Activated CD8-positive, alpha-beta memory T cell treated with anti-CD3 and anti-CD28 coated beads, Interleukin-2, amount 50 U/mL, for 24 hours (primary cell): ENCODE data around the gene SASH1.

Experiments used
- DNase-seq: peaks from one replicate; pipeline ENCODE4 v3.0.0-alpha.2; 2020; ENCODE audit errors: extremely low read depth

SASH1 gene

DNA sequence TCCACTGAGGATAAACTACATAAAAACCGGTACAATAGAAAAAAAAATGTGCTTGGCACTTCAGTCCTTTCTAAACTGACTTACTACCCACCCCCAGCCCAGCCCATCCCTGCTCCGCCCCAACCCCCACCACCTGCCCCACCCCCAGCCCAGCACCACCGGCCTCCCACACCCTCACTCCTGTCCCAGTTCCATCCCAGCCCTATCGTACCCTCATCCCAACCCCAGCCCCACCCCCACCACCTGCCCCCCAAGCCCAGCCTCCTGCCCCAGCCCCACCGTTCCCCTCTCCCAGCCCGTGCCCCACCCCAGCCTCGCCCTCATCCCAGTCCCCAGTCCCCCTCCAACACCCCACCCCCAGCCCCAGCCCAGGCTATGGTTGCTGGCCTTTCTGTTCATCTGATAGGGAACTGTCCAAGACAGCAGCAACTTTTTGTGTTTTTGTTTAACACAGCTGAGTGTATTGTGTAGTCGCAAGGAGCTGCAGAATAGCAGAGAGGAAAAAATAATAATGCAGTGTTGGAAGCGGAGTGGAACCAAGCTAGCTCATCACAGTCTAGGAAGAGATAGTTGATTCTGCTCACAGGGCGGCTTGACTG is 61.9 kb downstream of the SASH1 start:
- no peak for DNase-seq

DNA sequence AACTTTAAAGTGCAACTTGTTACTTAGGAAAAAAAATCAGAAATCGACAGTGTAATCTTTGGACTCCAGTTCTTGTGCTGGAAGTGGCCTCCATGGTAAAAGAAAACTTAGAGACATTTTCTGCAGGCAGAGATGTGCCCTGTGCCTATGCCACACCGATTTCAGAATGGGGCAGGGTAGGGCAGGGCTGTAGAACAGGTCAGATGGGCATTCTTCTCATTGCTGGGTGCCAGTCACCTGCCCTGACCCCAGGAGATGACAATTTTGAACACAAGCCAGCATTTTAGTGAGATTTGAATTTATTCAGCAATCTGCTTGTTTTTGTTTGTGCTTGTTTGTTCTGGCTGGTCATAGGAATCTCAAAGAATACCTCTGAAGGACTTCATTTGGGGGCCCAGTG is 63.3 kb downstream of the SASH1 start:
- DNase-seq: no peak

DNA sequence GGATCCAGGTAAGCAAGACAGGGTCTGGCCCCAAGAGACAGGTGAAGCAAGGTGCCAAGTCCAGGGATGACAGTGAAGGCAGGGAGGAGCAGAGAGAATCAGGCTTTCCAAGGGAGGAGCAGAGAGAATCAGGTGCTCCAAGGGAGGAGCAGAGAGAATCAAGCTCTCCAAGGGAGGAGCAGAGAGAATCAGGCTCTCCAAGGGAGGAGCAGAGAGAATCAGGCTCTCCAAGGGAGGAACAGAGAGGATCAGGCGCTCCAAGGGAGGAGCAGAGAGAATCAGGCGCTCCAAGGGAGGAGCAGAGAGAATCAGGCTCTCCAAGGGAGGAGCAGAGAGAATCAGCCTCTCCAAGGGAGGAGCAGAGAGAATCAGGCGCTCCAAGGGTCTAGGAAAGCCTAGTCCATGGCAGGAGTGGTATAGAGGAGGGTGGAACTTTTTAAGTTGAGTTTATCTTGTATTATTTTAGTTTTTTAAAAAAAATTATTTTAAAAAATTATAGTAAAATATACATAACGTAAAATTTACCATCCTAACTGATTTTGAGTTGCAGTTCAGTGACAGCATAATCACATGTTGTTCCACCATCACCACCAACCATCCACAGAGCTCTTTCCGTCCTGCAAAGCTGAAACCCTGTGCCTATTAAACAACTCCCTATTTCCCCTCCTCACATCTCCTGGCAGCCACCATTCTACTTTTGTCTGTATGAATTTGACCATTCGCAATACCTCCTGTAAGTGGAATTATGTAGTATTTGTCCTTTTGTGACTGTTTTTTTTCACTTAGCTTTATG is 64.1 kb downstream of the SASH1 start:
- no peak for DNase-seq

DNA sequence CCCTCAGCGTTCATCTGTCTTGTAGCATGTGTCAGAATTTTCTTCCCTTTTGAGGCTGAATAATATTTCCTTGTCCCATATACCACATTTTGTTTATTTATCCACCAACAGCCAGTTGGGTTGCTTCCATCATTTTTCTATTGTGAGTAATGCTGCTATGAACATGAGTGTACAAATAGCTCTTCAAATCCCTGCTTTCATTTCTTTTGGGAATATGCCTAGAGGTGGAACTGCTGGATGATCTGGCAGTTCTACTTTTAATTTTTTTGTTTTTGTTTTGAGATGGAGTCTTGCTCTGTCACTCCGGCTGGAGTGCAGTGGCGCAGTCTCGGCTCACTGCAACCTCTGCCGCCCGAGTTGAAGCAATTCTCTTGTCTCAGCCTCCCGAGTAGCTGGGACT is 64.7 kb downstream of the SASH1 start:
- DNase-seq: no peak

DNA sequence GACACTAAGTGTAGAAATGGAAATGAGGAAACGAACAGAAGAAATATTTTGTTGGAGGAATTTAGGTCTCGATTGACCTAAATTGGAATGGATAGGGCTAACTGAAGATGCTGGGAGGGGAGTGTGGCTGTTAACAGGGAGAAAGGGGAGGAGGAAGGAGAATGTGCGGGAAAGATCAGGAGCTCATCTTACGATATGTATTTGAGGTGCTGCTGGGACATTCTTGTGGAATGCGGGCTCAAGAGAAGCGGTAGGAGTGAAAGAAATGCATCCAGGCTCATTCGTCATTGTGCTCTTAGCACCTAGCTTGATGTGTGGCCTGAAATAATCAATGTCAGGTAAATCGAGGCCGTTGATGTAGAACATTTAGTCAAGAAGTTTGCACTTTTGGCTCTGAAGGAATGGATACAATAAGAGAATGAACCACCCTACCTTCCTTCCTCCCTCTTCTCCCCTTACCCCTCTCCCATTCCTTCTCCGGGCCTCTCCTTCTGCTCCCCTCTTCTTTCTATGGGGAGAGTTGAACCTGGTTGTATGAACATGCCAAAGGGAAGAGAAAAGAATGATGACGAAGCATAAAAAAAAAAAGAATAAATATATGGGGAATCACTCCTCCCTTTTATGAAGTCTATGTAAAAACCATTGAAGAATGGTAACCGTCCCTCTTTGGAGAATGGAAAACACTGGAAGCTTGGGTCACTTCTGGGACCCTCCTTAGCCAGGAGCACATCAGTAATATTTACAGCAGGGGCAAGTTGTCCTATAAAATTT is 70.9 kb downstream of the SASH1 start:
- no peak for DNase-seq

DNA sequence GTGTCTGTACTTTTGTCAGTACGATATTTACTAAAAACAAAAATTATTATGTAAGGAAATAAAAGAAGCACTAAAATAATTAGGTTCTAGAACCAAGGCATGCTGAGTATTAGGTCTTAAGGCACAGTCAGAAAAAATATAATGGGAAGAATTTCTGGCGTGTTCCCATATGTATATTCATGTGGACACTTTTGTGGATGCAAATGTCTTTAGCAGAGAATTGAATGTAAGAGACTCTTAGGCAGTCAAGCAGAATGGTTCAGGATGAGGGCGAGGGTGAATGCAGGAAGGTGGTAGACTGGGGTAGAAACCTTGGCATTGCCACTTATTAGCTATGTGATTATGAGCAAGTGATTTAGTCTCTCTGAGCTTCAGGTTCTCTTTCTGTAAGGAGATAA is 71.5 kb downstream of the SASH1 start:
- no peak for DNase-seq

DNA sequence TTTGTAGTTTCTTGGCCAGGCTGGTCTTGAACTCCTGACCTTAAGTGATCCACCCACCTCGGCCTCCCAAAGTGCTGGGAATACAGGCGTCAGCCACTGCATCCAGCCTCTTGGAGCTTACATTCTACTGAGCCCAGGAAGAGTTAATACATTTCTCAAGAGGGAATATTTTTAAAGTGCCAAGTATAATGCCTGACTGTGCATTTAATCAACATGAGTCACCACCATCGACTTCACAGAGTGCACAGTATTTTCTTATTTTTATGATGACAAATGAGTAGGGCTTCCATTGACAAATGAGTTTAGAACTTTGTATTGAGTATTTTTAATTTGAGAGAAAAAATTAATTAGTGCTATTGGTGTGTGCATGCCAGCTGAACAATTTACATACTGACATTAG is 72.2 kb downstream of the SASH1 start:
- DNase-seq: no peak

DNA sequence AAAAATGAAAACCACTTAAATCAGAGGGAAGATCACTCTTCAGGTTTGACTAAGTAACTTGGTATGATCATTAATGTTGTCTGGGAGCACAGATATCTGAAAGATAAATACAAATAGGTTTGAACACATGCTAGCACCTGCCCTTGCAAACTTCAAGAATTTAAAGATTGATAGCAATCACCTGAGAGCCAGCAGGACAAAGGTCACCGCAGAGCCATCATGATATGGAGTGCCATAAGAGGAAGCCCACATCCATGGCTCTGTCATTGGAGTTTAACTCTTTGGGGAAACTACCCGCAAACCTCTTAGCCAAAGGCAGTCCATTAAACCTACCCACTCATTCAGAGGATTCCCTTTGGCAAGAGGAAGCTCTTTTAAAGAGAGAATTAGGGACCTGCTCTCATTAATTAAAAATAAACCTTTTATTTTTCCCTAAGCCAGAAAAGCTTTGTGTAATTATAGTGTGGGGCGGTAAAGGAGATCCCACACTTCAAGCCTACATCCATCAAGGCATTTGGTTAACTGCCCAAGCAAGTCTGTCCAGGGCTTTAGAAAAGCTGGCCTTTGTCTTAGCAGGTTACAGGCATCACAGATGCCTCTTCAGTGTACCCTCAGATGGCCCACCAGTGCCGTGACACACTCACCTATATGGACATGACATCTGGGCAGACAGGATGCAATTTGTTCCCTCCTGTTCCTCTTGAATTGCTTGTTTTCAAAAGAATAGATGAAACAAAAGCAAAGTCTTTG is 73.0 kb downstream of the SASH1 start:
- no peak for DNase-seq

DNA sequence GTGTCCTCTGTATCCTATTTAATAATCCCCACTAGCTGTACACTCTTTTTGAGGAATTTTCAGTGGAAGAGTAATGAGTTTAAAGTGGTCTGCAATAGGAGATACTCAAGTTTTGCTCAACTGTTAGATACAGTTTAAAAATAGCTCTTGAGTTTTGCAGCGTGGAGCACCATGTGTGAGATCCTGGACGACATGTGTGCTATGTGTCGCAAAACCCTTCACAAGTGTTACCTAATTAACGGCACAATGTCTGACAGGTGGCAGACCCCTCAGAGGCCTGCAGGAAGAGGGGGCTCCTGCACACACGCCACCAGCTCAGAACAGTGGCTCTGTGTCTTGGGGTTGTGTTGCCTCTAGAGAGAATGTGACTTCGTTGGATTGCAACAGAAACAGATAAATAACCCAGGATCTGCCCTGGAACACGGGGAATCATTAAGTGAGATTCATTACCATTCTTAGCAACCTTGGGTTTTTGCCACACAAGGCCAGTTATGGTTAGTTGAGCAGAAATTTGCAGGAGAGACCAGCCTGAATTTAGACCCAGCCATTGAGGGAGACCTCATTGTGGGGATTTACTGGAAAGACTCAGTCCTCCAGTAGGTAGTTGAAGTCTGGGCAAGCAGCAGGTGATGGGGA is 73.8 kb downstream of the SASH1 start:
- DNase-seq: no peak

DNA sequence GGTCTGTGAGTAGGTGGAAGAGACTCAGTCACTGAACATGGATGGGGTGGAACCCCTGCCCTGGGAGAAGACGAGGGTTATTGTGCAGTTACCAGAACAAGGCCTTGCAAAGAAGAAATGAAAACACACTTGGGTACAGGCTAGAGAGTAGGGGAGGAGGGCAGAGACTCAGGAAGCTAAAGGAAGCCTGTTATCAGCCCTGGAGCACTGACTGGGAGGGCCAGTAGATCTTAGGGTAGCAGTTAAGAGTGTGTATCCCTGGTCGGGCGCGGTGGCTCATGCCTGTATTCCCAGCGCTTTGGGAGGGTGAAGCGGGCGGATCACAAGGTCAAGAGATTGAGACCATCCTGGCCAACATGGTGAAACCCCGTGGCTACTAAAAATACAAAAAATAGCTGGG is 74.4 kb downstream of the SASH1 start:
- DNase-seq: no peak

DNA sequence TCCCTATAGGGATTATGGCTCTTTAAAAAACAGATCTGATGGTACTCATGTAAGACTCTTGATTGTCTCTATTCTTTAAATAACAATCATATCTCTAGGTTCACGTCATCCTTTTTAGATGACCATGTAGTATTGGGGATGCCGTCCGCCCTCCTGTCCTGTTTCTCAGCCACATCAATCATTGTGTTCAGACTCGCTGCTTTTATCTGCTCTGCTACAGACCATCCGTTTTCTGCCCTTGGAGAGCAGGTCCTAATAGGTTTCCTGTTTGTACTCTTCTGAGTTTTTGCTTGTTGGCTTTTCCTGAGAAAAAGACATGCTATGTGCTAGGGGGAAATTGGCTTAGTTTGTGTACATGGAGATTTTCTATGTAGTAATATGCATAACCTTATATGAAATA is 76.8 kb downstream of the SASH1 start:
- no peak for DNase-seq

DNA sequence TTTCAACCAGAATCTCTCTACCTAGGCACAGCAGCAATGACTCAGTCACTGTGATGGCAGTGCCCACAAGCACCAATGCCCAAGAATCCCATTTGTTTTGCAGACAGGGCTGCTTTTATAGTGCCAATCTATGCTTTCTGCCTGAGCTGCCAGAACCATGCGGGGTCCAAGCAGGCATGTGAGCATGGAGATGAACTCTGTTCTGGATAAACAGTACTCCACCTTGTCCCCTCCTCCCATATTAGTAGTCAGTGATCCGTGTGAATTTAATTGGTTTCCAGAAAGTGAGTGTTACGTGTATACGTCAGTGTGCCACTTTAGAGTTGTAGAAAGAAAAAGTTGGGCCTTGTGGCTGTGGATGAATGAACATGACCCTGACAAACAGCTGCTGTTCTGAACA is 79.4 kb downstream of the SASH1 start:
- DNase-seq: no peak

DNA sequence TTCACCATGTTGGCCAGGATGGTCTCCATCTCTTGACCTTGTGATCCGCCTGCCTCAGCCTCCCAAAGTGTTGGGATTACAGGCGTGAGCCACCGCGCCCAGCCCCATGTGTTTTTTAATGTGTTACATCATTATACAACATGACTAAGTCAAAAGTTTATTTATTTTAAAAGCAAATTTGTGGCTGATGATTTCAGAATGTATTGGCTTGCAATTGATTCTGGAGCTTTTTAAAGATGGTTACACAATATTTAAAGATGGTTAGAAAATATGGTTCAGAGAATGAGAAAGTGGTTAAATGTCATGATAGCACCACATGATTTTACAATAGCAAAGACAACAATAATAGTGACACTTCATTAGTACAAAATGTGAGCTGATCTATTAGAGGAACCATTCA is 80.5 kb downstream of the SASH1 start:
- DNase-seq: no peak

DNA sequence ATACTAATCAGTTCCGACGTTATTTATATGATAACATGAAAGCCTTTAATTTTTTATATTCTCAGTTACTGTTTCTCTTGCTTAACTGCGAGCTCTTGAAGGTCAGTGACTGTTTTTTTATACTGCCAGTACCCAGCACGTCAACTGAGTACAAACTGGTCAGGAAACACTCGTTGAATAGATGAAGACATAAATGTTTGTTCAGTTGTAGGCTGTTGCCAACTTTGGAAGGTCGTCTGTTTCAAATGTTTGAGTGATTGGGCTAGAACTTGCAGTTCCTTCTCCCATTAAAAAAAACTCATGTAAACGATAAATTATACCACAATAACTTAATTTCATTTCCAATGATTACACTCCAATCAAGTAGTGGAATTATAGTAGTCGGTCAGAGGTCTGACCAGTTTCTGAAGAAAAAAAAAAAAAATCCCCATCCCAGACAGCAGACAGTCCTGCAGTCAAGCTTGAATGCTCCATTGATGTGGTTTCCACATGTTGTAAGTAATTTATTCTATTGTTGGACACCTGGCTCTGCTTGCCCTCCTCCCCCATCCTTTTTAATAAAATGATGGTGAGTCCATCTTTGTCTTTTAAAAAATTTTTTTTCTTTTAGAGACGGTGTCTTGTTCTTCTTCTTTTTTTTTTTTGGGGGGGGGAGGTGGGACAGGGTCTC is 81.1 kb downstream of the SASH1 start:
- no peak for DNase-seq

DNA sequence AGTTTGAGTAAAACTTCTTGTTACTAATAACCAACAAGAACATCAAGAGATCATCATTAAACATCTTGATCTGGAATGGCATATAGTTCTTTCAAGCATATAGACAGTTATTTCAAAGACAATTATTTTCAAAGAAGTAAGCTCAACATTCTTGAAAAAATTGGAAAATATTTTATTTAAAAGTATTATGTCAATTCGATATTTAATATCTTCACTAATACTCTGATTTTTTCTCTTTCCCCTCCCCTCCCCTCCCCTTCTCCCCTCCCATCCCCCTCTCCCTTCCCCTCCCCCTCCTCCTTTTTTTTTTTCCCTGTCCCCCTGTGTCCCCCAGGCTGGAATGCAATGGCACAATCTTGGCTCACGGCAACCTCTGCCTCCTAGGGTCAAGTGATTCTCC is 82.8 kb downstream of the SASH1 start:
- no peak for DNase-seq

DNA sequence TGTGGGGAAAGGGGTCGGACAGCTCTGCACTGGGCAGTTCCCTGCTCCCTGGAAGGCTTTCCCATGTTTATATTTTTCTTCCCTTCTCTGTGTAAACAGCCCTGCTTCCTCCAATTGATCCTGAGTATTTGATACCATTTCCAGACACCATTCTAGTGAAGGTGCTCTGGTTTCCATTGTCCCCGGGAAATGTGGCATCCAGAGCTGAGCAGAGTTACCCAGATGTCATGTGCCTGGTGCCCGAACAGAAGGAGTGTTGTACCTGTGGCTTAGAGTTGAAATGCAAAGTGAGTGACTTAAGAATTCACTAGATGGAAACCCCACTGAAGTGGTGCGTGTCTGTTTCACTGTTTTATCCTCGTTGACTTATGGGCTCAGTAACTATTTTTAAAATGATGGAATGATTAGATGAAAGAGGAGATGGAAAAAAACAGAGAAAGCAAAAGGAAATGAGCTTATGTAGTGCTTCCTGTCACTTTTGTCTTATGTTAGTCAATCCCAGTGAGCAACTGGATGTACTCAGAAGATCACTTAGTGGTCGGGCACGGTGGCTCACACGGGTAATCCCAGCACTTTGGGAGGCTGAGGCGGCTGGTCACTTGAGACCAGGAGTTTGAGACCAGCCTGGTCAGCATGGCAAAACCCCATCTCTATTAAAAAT is 83.8 kb downstream of the SASH1 start:
- DNase-seq: no peak

DNA sequence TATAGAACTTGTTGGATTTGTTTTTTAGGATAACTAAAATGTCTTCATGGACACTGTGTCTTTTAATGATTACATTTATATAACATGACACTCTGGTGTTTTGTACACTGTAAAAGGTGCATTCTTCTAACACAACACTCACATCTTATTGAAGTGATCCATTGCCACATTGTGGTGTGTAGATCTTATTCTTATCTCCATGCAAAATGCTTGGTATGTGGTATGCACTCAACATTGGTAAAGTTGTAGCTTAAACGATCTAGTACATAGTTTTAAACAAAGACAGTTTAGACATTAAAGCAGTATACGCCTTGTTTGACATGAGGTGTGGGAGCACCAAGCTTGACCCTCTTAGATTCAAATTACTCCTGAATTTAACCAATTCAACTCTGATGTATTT is 84.7 kb downstream of the SASH1 start:
- no peak for DNase-seq

DNA sequence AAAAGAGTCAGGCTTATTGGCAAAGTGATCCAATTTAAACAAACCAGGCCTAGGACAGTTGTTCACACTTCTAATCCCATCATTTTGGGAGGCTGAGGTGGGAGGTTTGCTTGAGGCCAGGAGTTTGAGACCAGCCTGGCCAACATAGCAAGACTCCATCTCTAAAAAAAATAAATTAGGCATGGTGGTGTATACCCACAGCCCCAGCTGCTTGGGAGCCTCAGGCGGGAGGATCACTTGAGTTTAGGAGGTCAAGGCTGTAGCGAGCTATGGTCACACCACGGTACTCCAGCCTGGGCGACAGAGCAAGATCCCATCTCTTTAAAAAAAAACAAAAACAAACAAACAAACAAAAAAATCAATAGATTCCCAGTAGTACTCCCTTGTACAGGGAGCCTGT is 86.8 kb downstream of the SASH1 start:
- no peak for DNase-seq

DNA sequence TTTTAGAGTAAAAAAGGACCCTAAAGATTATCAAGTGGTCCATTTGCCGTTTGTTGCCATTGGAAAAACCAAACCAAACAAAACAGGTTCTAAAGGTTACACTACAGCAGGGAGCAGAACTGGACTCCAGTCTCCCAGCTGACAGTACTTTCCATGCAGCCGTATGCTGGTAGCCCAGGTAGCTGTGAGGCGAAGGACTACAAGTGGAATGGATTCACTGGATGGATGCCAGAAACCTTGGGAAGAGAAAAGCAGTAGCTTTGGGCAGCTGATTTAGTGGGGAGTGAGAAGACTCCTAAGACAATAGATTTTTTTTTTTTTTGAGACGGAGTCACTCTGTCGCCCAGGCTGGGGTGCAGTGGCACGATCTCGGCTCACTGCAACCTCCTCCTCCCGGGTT is 88.3 kb downstream of the SASH1 start:
- no peak for DNase-seq

DNA sequence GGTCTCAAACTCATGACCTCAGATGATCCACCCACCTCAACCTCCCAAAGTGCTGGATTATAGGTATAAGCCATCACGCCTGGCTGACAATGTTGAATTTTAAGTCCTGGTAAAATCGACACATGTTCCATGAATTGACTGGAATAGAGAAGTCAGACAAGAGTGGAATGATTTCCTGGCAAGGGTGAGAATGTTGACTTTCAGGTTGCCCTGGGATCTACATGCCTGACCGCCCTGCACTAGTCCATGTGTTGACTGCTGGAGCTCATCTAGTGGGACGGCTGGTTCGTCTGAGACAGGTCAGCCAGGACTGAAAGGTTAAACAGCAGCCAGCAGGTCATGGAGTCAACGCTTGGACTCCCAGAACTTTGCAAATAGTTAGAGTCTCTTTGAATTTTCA is 88.8 kb downstream of the SASH1 start:
- DNase-seq: no peak

DNA sequence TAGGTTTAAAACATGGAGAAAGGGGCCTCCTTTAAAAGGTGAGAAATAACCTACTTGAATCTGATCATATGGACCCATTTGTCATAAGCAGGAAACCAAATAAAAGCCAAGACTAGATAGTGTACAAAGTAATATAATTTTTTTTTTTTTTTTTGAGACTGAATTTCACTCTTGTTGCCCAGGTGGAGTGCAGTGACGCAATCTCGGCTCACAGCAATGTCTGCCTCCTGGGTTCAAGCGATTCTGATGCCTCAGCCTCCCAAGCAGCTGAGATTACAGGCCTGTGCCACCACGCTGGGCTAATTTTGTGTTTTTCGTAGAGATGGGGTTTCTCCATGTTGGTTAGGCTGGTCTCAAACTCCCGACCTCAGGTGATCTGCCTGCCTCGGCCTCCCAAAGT is 89.2 kb downstream of the SASH1 start:
- no peak for DNase-seq
